NCI-H2196 treated with DMSO at 0.1 percent for 48 hours (cell line): ENCODE data around the gene WNT9A.

Experiments
- DNase-seq: peaks from one replicate; lab custom pipeline; 2025; ENCODE audit not compliant: unreplicated experiment; lab: John Stamatoyannopoulos, UW

WNT9A gene

GRCh38 chr1:227924833-227925574 lies 22.7 kb downstream of the WNT9A start:
- no peak for DNase-seq

DNA sequence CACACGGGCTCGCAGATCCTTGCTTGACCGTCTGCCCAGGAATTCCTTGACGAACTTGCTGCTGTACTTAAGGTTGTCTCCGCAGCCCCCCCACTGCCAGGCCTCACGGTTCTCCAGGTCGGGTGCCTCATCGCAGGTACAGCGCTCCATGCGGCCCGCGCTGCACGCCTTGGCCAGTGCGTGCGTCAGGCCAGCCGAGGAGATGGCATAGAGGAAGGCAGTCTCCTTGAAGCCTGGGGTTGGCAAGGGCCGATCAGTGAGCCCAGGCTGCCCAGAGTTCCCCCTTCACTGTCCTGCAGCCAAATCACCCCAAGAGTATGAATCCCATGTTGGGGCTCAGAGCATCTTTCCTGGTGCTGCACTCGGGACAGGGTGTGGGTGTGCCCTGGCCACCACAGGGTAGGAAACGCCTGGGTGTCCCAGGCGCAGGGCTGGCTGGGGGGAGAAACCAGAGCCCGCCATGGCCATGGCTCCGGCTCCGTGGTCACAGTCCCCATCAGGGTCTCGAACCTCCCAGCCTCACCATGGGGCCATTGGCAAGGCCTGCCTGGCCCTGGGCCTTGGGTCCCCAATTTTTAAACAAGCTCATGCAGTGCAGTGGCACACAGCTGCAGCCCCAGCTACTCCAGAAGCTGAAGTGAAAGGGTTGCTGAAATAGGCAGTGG lies 23.4 kb downstream of the WNT9A start:
- DNase-seq = no peak

GRCh38 chr1:227923353-227924167 lies 24.2 kb downstream of the WNT9A start:
- DNase-seq = no peak

GRCh38 chr1:227922501-227923352 lies 25.0 kb downstream of the WNT9A start:
- no peak for DNase-seq

DNA sequence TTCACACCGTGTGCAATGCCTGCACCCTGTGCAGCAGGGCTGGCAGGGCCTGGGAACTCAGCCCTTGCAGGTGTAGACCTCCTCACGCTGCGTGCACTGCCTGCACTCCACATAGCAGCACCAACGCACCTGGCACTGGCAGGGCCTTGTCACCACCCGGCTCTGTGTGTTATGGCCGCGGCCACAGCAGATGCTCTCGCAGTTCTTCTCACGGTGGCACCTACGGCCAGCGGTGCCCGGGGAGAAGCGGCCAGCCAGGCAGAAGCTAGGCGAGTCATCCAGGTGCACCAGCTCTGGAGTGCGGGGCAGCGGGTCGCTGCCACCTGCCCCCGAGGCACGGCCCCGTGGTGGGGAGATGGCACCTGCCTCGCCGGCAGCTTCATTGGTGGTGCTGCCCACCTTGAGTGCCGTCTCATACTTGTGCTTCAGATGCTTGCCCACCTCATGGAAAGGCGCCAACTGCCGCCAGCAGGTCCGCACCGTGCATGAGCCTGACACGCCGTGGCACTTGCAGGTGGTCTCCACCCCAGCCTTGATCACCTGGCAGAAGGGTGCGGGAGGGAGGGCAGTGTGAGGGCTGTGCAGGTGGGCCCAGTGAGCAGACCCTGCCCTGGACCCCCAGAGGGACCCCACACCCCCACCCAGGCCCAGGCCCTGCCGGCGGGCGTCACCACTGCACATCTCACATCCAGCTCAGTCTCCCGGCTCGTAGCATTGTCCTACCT lies 26.1 kb downstream of the WNT9A start:
- DNase-seq = no peak

- DNase-seq = no peak
These were observed 26.8 kb downstream of the WNT9A start for GRCh38 chr1:227920896-227921295.

DNA sequence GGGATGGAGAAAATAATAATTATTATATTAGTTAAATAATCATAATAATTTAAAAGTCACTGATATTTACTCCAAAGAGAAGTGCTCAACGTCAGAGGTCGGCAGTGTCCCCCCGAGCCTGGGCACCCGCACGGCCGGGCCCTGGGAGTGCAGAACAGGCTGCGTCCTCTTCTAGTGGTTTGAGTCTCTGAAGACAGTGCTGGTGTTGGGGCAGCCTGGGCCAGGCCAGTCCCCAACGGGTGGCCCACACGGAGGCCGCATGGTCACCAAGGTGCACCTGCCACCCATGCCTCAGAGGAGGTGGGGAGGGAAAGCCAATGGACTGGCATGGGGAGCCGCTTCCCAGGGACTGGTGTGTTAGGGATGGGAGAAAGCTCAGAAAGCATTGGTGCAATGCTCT lies 27.3 kb downstream of the WNT9A start:
- DNase-seq = no peak

GRCh38 chr1:227919906-227920305 lies 27.8 kb downstream of the WNT9A start:
- no peak for DNase-seq

DNA sequence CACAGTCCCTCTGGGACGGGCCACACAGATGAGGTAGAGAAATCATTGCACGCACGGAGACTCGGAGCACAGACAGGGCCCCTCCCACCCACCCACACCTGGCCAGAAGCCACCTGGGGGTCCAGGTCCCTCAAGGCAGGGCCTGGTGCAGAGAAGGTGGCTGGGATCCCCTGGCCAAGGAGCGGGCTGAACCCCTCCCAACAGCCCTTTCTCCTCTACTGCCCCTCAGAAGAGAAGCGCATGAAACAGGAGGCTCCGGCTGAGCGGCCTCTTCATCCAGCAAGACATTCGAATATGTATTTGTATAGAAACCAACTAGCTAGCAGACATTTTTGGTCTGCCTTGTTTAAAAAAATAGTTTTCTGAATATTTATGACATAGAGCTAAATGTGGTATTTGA lies 29.0 kb downstream of the WNT9A start:
- no peak for DNase-seq

DNA sequence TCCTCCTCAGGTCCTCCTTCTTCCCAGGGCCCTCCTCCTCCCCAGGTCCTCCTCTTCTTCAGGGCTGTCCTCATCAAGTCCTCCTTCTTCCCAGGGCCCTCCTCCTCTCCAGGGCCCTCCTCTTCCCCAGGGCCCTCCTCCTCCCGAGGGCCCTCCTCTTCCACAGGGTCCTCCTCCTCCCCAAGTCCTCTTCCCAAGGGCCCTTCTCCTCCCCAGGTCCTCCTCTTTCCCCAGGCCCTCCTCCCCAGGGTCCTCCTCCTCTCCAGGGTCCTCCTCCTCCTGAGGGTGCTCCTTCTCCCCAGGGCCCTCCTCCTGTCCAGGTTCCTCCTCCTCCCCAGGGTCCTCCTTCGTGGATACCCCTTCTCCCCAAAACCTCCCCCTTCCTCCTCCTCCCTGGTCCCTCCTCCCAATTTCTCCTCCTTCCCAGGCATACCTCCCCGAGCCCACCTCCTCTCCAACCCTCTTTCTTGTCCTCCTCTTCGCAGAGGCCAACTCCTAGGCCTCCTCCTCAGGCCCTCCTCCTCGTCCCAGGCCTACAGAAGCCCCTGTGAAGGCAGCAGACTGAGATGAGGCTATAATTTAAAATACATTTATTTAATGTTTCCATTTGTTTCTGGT lies 29.5 kb downstream of the WNT9A start:
- no peak for DNase-seq

GRCh38 chr1:227917081-227917950 lies 30.4 kb downstream of the WNT9A start:
- no peak for DNase-seq

DNA sequence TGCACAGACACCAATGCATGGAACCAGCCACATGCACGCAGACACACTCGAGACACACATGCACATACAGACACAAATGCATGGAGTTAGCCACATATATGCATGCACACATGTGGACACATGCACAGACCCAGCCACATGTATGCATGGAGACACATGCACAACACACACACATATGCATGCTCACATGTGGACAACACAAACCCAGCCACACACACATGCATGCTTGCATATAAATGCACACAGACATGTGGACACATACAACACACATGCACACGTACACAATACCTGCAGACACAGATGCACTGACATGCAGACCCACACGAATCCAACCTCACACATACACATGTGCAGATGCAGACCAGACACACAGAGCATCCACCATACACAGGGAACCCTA lies 31.1 kb downstream of the WNT9A start:
- no peak for DNase-seq

DNA sequence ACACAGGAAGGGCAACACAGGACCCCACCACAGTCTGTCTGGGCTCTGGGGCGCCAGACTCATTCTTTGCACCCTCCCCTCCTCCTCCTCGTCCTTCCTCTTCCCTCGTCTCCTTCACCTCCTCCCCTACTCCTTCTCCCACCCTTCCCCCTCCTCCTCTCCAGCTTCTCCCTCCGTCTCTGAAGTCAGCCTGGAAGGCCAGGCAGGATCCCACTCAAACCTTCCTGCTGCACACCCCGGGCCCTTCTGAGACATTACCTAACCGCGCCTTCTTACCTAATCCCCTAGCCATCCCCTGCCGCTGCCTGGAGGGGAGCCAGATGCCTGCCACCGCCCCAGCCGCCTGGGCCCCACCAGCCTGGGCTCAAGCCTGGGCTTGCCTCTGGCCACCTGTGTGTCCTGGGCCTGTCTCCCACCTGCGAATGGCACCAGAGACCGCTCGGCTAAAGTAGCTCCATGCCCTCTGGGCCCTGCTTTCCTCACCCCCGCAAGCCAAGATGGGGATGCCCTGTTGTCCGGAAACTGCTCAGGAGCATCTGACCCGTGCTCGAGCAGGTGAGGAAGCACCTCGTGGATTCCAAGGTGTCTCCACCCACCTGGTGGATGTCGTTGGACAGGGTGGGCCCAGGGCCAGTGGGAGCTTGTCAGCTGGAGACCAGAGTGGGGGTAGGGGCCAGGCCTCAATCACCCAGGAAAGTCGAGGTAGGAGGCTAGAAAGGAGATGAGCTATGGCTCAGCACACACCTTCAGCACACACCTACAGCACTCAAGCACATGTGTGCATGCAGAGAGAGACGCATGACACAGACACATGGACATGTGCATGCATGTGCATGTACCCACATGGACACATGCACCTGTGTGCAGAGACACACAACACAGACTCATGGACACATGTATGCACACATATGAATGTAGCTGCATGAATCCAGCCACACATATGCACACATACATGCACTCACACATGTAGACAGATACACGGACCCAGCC lies 31.9 kb downstream of the WNT9A start:
- no peak for DNase-seq

DNA sequence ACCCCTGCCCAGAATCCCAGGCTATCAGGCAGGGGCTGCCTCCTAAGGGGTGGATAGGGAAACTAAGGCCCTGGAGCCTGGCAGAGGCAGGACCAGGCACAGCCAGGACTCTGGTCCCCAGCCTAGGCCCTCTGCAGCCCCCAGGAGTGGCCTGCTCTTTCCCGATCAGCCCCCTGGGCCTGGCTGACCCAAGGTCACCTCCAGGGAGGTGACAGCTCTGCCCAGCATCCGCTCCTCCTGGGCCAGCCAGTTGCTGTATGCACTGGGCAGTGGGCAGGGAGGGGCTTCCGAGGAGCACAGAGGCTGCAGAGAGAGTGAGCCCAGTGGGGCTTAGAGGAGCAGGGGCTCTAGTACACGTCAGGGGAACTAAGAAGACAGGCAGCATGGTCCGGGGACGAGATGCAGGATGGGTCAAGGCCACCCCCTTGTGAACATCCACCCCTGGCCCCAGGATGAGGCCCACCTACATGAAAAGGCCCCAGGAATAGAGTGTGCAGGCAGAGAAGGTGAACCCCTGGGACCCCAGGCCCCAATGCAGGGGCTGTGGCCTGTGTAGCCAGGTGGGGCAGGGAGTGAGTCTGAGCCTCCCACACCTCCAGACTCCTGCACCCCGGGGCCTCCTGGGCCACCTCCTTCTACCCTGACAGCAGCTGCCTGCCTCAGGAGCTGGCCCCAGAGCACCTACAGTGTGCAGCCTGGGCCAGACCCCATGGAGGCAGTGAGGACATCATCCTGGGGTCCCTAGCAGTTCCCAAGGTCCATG lies 32.8 kb downstream of the WNT9A start:
- no peak for DNase-seq

DNA sequence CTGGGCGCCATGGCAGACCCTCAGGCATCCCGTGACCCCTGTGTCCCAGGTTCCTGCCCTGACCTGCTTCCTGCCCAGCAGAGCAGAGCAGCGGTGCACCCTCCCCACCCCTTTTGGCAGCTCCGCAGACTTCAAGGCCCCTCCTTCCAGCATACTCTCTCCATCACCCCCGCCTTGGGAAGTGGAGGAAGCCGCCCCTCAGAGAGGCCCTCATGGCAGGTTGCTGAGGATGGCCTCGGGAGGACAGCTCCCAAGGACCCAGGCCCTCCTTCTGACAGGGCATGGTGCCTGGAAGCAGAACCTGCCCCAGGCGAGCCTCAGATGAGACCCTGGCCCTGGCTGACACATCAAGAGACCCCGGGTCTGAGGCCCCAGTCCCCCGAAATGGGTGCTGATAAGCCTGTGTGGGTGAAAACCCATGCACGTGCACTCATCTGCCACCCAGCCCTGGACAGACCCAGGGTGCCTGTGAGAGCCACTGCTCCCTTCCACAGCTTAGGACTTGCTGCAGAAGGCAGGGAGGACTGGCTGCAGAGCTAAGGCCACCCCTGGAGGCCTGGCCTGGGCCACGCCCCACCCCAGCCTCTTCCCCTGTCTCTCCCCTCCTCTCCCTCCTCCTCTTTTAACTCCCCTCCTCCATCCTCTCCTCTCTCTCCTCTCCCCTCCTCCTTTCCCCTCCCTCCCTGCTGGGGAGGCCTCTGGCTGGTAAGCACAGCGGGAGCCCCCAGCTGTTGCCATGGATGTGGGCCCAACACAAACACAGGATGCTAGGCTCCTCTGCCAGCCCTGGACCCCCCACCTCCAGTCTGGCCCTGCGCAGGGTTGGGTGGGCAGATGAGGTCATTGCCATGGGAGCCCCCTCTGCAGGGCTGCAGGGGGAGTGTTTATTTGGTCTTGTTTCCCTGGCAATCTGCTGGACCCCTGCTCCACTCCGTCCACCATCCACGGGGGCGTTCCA lies 33.7 kb downstream of the WNT9A start:
- DNase-seq = no peak

DNA sequence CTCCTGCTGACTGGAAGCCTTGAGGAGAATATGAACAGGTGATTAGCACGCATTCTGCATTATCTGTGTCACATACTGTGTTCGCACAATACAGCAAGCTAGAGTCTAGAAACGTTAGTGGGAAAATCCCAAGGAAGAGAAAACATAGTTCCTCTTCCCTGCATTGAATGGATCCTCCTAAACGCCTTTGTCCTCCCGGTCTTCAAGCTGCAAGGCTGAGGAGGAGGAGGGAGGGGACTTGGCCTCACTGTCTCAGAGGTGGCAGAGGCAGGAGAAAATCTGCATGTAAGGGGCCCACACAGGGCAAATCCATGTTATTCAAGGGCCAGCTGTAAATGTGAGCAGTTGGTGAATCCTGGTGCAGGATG lies 34.4 kb downstream of the WNT9A start:
- DNase-seq = no peak
